Hindlimb muscle (tissue), 1 donor: Measurements from ENCODE around the gene CRADD. TPM values are rescaled to one million over a fixed set of nuclear protein-coding genes. Genes with fewer than 3 reads are reported as not detected.
"Not testable (repeated sequence)": the region's sequence is repeated elsewhere in the genome, so short reads cannot be mapped to it uniquely, and the experiment has no call there.

Experiments
- DNase-seq: peaks from one replicate; pipeline ENCODE4 v3.0.0-alpha.2; 2013
- polyA plus RNA-seq: library from polyadenylated mRNA; unstranded; fragments of 120-200 nt; gene quantifications from one replicate; pipeline ENCODE4 v1.2.1, GENCODE V29; 2013; ENCODE audit not compliant: insufficient read length

The CRADD gene
- polyA plus RNA-seq, 1 donor = 12.3 TPM

- DNase-seq = no peak
Observed at GRCh38 chr12:93904124-93904523, 226.9 kb downstream of the CRADD start.

GRCh38 chr12:93908264-93908663 is 231.1 kb downstream of the CRADD start:
- DNase-seq = no peak

GRCh38 chr12:93908846-93909567 is 231.8 kb downstream of the CRADD start:
- peak; percentile 73 for DNase-seq

- DNase-seq = no peak
Observed at GRCh38 chr12:93911396-93911795, 234.2 kb downstream of the CRADD start.

- no peak for DNase-seq
Observed at GRCh38 chr12:93912086-93912733, 235.0 kb downstream of the CRADD start.

- DNase-seq = no peak
Observed at GRCh38 chr12:93913845-93914244, 236.7 kb downstream of the CRADD start.

GRCh38 chr12:93914281-93914680 is 237.1 kb downstream of the CRADD start:
- DNase-seq = no peak

GRCh38 chr12:93915411-93915810 is 238.2 kb downstream of the CRADD start:
- no peak for DNase-seq

- DNase-seq = no peak
Observed at GRCh38 chr12:93916402-93916801, 239.2 kb downstream of the CRADD start.

GRCh38 chr12:93918262-93918661 is 241.1 kb downstream of the CRADD start:
- DNase-seq = no peak

GRCh38 chr12:93918900-93919299 is 241.7 kb downstream of the CRADD start:
- no peak for DNase-seq

- no peak for DNase-seq
Observed at GRCh38 chr12:93921521-93921920, 244.3 kb downstream of the CRADD start.

- no peak for DNase-seq
Observed at GRCh38 chr12:93922583-93923006, 245.4 kb downstream of the CRADD start.

GRCh38 chr12:93924367-93924766 is 247.2 kb downstream of the CRADD start:
- no peak for DNase-seq

- no peak for DNase-seq
Observed at GRCh38 chr12:93925585-93926205, 248.5 kb downstream of the CRADD start.

GRCh38 chr12:93926237-93926636 is 249.1 kb downstream of the CRADD start:
- no peak for DNase-seq

GRCh38 chr12:93929081-93929480 is 251.9 kb downstream of the CRADD start:
- DNase-seq = not testable (repeated sequence)

GRCh38 chr12:93937812-93938211 is 260.6 kb downstream of the CRADD start:
- DNase-seq = no peak

GRCh38 chr12:93938317-93938716 is 261.1 kb downstream of the CRADD start:
- DNase-seq = no peak

GRCh38 chr12:93938931-93939330 is 261.8 kb downstream of the CRADD start:
- DNase-seq = no peak

- DNase-seq = peak; percentile 20
Observed at GRCh38 chr12:93939641-93940325, 262.6 kb downstream of the CRADD start.

GRCh38 chr12:93943780-93944179 is 266.6 kb downstream of the CRADD start:
- no peak for DNase-seq

GRCh38 chr12:93944201-93944600 is 267.0 kb downstream of the CRADD start:
- DNase-seq = no peak
